Body of pancreas (tissue), 4 donors: ENCODE measurements around the gene ALDH9A1. TPM values are rescaled to one million over a fixed set of nuclear protein-coding genes. Genes with fewer than 3 reads are reported as not detected.

Experiments used
- ATAC-seq: fragments of 150-250 bp; one replicate; pipeline ENCODE4 v1.9.1; 2016
- DNase-seq, 4 donors: peaks; one replicate each; pipeline ENCODE4 v3.0.0-alpha.2; 2019
- H3K27ac ChIP-seq, 4 donors: fragments of 200-600 bp; sonication (generic); 1 replicate in 3 of 4; 2 replicates in 1 of 4; pipeline versions ENCODE4 v1.5.1 to v1.6.1; 2016 to 2019; ENCODE audit warnings: mild to moderate bottlenecking in 1 of 4, mixed read lengths in 1 of 4, moderate library complexity in 1 of 4
- H3K27me3 ChIP-seq, 2 donors: fragments of 200-600 bp; sonication (generic); one replicate each; pipeline ENCODE4 v1.6.0; 2016; ENCODE audit warnings: mild to moderate bottlenecking in 1 of 2
- H3K36me3 ChIP-seq, 2 donors: fragments of 200-600 bp; sonication (generic); replicated peaks in 1 of 2; 2 replicates each; pipeline ENCODE4 v1.5.1; 2016; ENCODE audit warnings: low read depth in 2 of 2; ENCODE audit not compliant: insufficient read depth in 1 of 2
- H3K4me1 ChIP-seq: fragments of 200-600 bp; sonication (generic); one replicate; pipeline ENCODE4 v1.6.0; 2016
- H3K4me3 ChIP-seq, 2 donors: fragments of 200-600 bp; sonication (generic); 1 replicate in 1 of 2; 2 replicates in 1 of 2; pipeline ENCODE4 v1.5.1; 2016 to 2019
- H3K9me3 ChIP-seq, 3 donors: fragments of 200-600 bp; sonication (generic); 1 replicate in 2 of 3; 2 replicates in 1 of 3; pipeline ENCODE4 v1.5.1; 2016
- POLR2A ChIP-seq, 3 donors: fragments of 450-650 bp; IDR thresholded peaks; one replicate each; pipeline ENCODE4 v1.6.1; 2016; ENCODE audit warnings: antibody characterized with exemption in 3 of 3, mild to moderate bottlenecking in 2 of 3
- WGBS, 2 donors: methylation state at CpG; one replicate each; pipeline ENCODE4 v1.1.5; 2017; 5-methylcytosine and 5-hydroxymethylcytosine counted together
- intact Hi-C: fragments of 100-400 bp; cut with DNase I; formaldehyde crosslinking; loops from one replicate; pipeline ENCODE4 v1.15.1; 2023
- total RNA-seq, 2 donors: library from RNA; depleted of rRNA; stranded (reverse); fragments of >200 nt; gene quantifications; one replicate each; pipeline ENCODE4 v1.1.0, GENCODE V29; 2016
- TF ChIP-seq, protein P1 (sequence below), 7 experiments: fragments of 450-650 bp in 4 of 7; fragments of 200-600 bp in 3 of 7; sonication (generic) in 3 of 7; IDR thresholded peaks; one replicate each; pipeline ENCODE4 v1.5.1; 2016 to 2019; ENCODE audit warnings: antibody characterized with exemption in 7 of 7

Gene ALDH9A1
- total RNA-seq, 2 donors from 2014 or later: 20.8 to 30.1 TPM

DNA sequence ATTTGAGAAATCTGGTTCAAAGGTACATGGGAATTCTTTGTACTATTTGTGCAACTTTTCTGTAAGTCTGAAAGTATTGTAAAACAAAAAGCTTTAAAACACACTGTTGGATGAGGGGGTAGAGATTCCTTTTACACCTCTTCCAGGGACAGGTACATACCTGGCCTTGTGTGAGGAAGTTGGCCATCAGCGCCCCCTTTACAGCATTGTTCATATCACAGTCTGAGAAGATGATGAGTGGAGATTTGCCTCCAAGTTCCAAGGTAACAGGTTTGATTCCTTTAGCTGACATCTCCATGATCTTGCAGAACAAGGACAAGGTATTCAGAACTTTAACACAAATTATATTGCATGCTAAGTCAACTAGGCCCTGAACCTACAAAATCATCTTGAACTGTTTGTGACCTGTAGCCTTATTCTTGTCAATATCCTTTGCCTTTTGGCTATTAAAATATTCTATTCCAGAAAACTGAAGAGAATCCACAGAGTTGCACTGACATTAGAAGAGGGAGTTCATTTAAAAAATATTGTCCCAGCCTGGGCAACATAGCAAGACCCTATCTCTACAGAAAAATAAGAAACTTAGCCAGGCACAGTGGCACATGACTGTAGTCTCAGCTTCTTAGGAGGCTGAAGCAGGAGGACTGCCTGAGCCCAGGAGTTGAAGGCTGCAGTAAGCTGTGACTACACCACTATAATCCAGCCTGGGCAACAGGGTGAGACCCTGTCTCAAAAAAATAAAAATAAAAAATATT is 18.9 kb downstream of the ALDH9A1 start:
- Histone ChIP-seq H3K9me3 (no peaks in the 10 kb centered on the region), H3K27ac (no peak overlapping the region), H3K4me3 (no peak overlapping the region), H3K4me1 (peaks cover 10% of the 10 kb centered on the region), H3K36me3 (peaks cover 0 to 11% of the 10 kb centered on the region in 2 donors), H3K27me3 (no peaks in the 10 kb centered on the region)
- DNase-seq (no peak), ATAC-seq (no peak)
- TF ChIP-seq, protein P1, sequence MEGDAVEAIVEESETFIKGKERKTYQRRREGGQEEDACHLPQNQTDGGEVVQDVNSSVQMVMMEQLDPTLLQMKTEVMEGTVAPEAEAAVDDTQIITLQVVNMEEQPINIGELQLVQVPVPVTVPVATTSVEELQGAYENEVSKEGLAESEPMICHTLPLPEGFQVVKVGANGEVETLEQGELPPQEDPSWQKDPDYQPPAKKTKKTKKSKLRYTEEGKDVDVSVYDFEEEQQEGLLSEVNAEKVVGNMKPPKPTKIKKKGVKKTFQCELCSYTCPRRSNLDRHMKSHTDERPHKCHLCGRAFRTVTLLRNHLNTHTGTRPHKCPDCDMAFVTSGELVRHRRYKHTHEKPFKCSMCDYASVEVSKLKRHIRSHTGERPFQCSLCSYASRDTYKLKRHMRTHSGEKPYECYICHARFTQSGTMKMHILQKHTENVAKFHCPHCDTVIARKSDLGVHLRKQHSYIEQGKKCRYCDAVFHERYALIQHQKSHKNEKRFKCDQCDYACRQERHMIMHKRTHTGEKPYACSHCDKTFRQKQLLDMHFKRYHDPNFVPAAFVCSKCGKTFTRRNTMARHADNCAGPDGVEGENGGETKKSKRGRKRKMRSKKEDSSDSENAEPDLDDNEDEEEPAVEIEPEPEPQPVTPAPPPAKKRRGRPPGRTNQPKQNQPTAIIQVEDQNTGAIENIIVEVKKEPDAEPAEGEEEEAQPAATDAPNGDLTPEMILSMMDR (IDR thresholded peaks at IDR 0.05): no peak
- TF ChIP-seq POLR2A (IDR thresholded peaks at IDR 0.05): no peak
- intact Hi-C loops: no loop called here
- 33 to 100% methylated on average over 1 of the region's 1 CpG for WGBS, 2 donors

DNA sequence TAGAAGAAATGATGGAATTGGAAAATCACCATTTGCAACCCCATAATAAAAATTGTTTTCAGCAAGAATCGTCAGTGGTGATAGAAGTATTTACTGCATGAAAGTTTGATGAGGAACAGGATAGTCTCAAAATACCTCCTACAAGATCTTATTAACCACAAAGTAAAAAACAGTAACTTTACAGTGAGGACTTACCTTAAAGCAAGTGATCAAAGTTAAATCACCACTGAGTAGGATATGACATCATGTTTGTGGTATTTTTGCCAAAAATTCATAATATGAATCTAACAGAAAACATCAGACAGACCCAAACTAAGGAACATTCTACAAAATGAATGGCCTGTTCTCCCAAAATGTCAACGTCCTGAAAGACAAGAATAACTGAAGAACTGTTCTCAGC is 19.9 kb downstream of the ALDH9A1 start:
- Histone ChIP-seq H3K4me1 (peaks cover under 1% of the 10 kb centered on the region), H3K9me3 (no peaks in the 10 kb centered on the region), H3K27me3 (no peaks in the 10 kb centered on the region), H3K27ac (no peak overlapping the region), H3K36me3 (peaks cover 0 to 11% of the 10 kb centered on the region in 2 donors), H3K4me3 (no peak overlapping the region)
- no peak for ATAC-seq
- WGBS, 2 donors: 0 to 23% methylated on average over 2 of the region's 2 CpGs
- TF ChIP-seq POLR2A (IDR thresholded peaks at IDR 0.05): no peak
- TF ChIP-seq, protein P1 (IDR thresholded peaks at IDR 0.05): no peak
- no peak for DNase-seq
- intact Hi-C loops: no loop called here

- ATAC-seq (no peak), DNase-seq (no peak)
- 97 to 100% methylated on average over 1 of the region's 1 CpG for WGBS, 2 donors
- no peaks in the 10 kb centered on the region for H3K4me1 ChIP-seq
- no peaks in the 10 kb centered on the region for H3K27me3 ChIP-seq
- no peaks in the 10 kb centered on the region for H3K9me3 ChIP-seq
- H3K27ac ChIP-seq: no peak overlapping the region
- peaks cover 0 to 9% of the 10 kb centered on the region in 2 donors for H3K36me3 ChIP-seq
- intact Hi-C loops: no loop called here
- no peak overlapping the region for H3K4me3 ChIP-seq
- TF ChIP-seq POLR2A (IDR thresholded peaks at IDR 0.05): no peak
- TF ChIP-seq, protein P1 (IDR thresholded peaks at IDR 0.05): no peak
These were observed 22.6 kb downstream of the ALDH9A1 start for GRCh38 chr1:165675794-165676193.

DNA sequence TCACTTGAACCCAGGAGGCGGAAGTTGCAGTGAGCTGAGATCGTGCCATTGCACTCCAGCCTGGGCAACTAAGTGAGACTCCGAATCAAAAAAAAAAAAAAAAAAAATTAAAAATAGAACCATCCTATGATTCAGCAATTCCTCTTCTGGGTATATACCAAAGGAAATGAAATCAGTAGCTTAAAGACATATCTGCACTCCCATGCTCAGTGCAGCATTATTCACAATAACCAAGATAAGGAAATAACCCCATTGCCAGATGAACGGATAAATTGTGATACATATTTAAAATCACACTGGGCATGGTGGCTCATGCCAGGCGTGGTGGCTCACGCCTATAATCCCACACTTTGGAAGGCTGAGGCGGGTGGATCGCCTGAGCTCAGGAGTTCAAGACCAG is 23.8 kb downstream of the ALDH9A1 start:
- DNase-seq (no peak), ATAC-seq (no peak)
- Histone ChIP-seq H3K4me3 (no peak overlapping the region), H3K27ac (no peak overlapping the region), H3K36me3 (peaks cover 0 to 9% of the 10 kb centered on the region in 2 donors), H3K27me3 (no peaks in the 10 kb centered on the region), H3K4me1 (no peaks in the 10 kb centered on the region), H3K9me3 (no peaks in the 10 kb centered on the region)
- TF ChIP-seq POLR2A (IDR thresholded peaks at IDR 0.05): no peak
- TF ChIP-seq, protein P1 (IDR thresholded peaks at IDR 0.05): no peak
- 87 to 89% methylated on average over 8 of the region's 8 CpGs for WGBS, 2 donors
- intact Hi-C loops: no loop called here

- no peak for TF ChIP-seq POLR2A (IDR thresholded peaks at IDR 0.05)
- TF ChIP-seq, protein P1 (IDR thresholded peaks at IDR 0.05): no peak
- Histone ChIP-seq H3K4me3 (no peak overlapping the region), H3K27ac (no peak overlapping the region), H3K27me3 (no peaks in the 10 kb centered on the region), H3K36me3 (peaks cover 0 to 11% of the 10 kb centered on the region in 2 donors), H3K4me1 (no peaks in the 10 kb centered on the region), H3K9me3 (no peaks in the 10 kb centered on the region)
- intact Hi-C loops: no loop called here
- DNase-seq: no peak
- 50 to 98% methylated on average over 2 of the region's 2 CpGs for whole genome bisulfite sequencing, 2 donors
- no peak for ATAC-seq
These were observed 26.8 kb downstream of the ALDH9A1 start for GRCh38 chr1:165671526-165671925.
